PC-9 (cell line): ENCODE results near the gene RAMP2.

Experiments
- EZH2 ChIP-seq: fragments of 200-600 bp; sonication (generic); IDR thresholded peaks from 2 replicates; pipeline ENCODE4 v1.8.0; 2017; ENCODE audit warnings: antibody characterized with exemption, low read depth
- TF ChIP-seq, protein P1 (sequence below): fragments of 200-600 bp; sonication (generic); conservative IDR thresholded peaks from 2 replicates; pipeline ENCODE4 v1.6.1; 2017; ENCODE audit warnings: mixed run types, antibody characterized with exemption, mild to moderate bottlenecking, moderate library complexity

DNA sequence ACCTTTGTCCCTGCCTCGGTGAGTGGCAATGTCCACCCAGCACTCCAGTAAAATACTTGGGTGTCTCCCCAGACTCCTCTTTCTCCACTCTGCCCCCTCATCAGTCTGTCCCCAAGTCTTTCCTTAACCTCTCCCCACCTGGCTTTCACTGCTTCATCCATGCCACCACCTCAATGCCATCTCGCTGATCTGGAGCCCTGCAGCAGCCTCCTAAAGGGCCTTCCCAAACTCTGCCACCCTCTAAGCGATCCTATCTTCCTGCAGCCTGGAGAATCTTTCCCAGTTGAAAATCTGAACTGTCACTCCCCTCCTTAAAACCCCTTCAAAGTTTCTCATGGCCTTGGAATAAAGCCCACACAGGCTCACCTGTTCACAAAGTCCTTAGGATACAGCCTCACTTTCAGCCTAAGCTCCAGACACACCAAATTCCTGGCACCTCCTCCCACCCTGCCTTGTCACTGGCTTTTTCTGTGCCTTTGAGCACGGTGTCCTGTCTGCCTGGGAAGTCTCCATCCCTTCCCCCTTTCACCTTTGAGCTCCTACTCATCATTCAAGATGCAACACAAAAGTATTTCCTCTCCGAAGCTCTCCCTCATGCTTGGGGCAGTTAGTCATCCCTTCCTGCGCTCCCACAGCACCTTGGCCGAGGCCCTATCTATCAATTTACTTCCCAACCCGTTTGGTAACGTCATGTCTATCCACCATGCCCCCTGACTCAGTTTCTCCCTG is 22.2 kb downstream of the RAMP2 start:
- TF ChIP-seq, protein P1, sequence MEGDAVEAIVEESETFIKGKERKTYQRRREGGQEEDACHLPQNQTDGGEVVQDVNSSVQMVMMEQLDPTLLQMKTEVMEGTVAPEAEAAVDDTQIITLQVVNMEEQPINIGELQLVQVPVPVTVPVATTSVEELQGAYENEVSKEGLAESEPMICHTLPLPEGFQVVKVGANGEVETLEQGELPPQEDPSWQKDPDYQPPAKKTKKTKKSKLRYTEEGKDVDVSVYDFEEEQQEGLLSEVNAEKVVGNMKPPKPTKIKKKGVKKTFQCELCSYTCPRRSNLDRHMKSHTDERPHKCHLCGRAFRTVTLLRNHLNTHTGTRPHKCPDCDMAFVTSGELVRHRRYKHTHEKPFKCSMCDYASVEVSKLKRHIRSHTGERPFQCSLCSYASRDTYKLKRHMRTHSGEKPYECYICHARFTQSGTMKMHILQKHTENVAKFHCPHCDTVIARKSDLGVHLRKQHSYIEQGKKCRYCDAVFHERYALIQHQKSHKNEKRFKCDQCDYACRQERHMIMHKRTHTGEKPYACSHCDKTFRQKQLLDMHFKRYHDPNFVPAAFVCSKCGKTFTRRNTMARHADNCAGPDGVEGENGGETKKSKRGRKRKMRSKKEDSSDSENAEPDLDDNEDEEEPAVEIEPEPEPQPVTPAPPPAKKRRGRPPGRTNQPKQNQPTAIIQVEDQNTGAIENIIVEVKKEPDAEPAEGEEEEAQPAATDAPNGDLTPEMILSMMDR, result no peak
- TF ChIP-seq EZH2, result no peak
